NCI-H345 treated with DMSO at 0.1 percent for 48 hours (cell line): ENCODE data around the gene TSPAN31.

Experiments used
- DNase-seq: peaks from one replicate; lab custom pipeline; 2025; ENCODE audit not compliant: unreplicated experiment; lab: John Stamatoyannopoulos, UW

The TSPAN31 gene

GRCh38 chr12:57782243-57782607 lies 37.4 kb downstream of the TSPAN31 start:
- no peak for DNase-seq

GRCh38 chr12:57782608-57783465 lies 38.0 kb downstream of the TSPAN31 start, which contains the start of gene TSFM:
TSS of gene TSFM (plus strand) at chr12:57782787. CDS start at chr12:57782802, 15 bp downstream.
- DNase-seq, result peak; percentile 86

- DNase-seq, result no peak
Observed at GRCh38 chr12:57783466-57783801, 38.6 kb downstream of the TSPAN31 start.

- no peak for DNase-seq
Observed at GRCh38 chr12:57783861-57784260, 39.0 kb downstream of the TSPAN31 start.

GRCh38 chr12:57793920-57794319 lies 49.1 kb downstream of the TSPAN31 start:
- DNase-seq, result no peak

- no peak for DNase-seq
Observed at GRCh38 chr12:57795354-57795753, 50.5 kb downstream of the TSPAN31 start.

- DNase-seq, result no peak
Observed at GRCh38 chr12:57796996-57797395, 52.2 kb downstream of the TSPAN31 start.

GRCh38 chr12:57797933-57798332 lies 53.1 kb downstream of the TSPAN31 start:
- DNase-seq, result no peak
